HG02938 (cell line): Measurements from ENCODE around the gene PRKAR2B.
"Not testable (repeated sequence)": the region's sequence is repeated elsewhere in the genome, so short reads cannot be mapped to it uniquely, and the experiment has no call there.

Experiments used
- ATAC-seq: cut with Tn5 transposase; IDR thresholded peaks from one replicate; pipeline ENCODE4 v1.9.1; 2021; ENCODE audit warnings: mild to moderate bottlenecking, moderate library complexity; ENCODE audit not compliant: unreplicated experiment

Gene PRKAR2B

DNA sequence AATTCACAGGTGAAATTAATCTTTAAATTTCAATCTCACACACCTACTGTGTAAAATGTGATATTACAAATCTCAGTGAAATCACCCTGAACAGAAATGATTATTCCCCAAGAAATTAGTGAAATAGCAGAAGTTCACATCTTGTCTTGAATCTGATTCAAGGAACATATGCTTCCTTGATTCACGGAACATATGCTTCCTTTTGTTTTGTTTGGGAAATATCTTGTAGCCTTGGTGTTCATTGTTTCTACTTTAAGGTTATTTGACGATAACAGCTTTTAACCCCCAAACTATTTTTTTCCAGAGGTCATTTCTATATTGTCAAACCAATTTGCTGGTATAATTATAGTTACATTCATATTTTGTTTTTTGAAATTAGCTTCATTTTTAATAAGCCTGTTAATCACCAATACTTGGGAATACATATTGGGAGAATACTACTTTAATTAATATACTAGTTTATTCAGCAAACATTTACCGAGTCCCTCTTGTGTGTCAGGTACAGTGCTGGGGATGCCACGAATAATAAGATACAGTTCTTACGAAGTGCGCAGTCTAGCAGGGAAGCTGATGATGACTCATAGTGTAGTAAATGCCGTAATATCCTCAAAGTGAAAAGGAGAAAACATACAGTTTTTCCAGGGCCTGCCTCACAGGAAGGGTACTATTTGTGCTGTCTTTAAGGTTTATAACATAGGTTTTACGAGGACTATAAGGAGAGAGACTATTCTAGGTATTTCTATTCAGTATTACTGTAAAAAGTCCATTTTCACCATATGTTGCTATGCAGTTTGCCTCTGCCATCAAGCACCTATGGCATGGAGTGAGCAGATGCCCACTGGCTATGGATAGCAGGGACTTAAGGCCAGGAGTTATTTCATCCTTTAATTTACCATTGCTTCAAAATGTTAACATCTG is 32.5 kb downstream of the PRKAR2B start:
- no peak for ATAC-seq

DNA sequence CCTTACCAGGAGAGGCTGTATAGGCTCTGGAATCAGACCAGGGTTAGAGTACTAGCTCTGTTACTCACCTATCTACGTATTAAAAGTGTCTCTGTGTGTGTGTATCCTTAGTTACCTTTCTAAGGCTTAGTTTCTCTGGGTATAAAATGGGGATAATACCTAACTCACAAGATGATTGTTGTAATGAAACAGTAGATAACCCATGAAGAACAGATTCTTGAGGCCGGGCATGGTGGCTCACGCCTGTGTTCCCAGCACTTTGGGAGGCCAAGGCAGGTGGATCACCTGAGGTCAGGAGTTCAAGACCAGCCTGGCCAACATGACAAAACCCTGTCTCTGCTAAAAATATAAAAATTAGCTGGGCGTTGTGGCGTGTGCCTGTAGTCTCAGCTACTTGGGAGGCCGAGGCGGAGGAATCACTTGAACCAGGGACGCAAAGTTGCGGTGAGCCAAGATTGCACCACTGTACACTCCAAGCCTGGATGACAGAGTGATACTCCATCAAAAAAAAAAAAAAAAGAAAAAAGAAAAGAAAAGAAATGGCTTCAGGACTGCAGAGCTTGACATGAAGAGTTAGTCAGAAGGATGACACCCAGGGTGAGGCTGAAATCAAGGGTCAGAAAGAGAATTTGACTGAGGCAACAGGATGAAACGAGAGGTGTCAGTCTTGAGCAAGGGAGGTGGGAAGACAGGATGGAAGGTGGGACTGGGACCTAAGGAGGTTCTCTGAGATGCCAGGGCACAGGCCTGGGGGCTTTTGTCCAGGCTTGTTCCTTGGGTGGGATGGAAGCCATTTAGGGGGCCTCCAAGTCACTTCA is 33.4 kb downstream of the PRKAR2B start:
- ATAC-seq, result no peak

DNA sequence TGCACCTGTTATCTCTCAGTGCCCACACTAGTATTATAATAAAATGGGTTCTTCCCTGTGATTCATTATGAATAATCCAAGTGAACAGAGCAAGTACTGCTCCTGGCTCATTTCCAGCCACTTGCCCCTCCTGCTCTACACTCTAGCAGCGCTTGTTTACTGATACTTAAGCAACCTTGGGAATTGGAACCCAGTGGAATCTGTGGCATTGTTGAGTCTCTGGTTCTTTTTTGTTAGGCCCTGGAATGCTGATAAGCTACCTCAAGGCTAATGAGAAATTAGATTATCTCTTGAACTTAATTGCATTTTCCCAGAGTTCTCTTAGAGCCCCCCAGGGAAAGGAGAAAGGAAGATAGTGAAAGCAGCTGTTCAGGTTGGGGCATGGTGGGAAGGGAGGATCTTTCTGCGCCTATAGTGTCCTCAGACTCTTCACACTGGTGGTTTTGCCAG is 34.0 kb downstream of the PRKAR2B start:
- no peak for ATAC-seq

DNA sequence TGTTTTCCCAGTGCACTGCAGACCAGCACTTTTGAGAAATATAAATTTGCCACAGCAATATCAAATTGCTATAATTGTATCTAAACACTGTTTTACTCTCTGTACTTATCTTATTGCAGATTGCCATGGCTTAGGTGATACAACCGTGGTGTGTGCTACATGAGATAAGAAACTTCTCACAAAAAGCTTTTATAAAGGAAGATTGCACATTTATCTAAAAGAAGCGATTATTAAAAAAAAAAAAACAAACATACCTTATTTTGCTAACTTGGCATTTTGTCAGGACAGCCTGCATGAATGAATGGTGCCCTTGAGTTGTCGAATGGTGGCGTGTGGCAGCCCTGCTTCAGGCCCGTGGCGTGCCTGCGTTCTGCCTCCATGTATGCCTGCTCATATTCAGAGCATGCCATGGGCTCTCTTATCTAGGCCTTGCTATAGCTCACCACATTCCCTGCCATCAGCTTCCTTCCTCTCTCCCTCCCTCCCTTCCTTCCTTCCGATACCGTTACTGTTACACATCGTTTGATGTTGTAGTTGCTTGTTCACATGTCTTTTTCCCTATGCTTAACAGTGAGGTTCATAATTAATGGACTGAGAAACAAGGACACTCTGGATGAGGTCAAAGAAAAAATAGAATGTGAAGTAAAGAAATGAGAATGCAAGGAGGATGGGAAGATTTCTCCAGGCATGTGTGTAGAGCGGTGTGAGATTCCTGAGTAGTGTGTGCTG is 34.9 kb downstream of the PRKAR2B start:
- no peak for ATAC-seq

DNA sequence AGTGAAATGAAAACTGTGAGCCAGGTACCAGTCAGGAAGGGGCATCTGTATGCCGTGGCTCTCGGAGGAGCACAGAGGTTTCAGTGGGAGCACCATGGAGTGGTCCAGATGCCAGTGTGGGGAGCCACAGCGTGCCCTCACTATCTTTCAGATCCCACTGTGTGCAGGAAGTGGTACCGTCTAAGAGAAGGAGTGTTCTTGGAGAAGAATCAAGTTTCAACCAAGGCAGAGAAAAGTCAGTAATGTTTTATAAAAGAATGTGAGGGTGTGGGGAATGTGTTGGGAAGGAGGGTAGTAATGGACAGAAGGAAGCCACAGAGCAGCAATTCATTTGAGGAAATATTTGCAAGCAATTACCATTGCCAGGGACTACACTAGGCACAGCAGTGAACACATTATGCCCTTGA is 35.6 kb downstream of the PRKAR2B start:
- ATAC-seq, result no peak

DNA sequence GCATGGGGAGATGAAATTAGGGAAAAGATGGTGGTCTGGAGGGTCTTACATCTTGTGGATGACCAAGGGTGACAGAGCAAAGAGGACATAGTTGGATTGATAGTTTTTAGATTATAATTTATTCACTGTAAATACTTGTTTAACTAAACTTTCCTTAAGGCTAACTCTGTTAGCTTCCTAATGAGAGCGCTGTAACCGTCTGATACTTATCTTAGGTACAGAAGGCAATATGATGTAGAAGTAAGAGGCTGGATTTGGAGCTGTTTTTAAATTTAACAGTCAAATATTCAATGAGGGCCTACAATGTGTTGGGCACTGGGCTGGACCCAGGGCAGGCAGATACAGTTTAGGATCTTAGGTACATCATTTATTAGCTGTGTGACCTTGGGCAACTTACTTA is 36.0 kb downstream of the PRKAR2B start:
- no peak for ATAC-seq

DNA sequence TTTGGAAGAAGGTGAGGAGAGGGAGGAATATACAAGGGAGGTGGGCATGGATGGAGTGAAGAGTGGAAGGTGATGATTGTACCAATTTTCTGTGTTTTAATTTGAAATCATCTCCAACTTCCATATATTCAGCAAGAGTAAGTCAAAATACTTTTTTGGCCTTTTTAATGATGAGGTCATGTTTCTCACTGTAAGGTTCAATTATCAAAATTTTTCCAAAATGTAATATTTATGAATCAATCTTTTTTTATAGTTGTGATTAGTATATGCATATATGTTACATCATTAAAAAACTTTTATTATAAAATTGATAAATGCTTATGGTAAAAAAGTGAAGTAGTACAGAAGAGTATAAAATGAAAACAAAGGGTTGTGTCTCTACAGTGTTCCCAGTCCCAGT is 40.7 kb downstream of the PRKAR2B start:
- no peak for ATAC-seq

DNA sequence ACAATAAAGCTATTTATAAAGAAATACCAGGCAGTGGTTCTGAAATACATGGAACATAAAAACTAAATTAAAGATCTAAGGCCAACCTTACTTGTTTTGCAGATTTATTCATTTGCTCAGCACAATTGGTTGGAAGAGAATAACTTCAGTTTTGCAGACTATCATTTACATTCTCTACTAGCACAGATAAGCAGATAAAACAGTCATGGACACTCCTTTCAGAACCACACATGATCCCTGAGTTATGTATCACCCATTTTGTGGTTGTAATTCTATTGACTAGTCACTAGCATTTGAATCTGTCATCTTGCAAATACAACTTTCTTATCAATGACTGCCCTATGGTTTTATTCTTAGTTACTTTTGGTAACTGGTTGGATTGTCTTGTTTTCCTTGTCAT is 45.1 kb downstream of the PRKAR2B start:
- ATAC-seq, result no peak

DNA sequence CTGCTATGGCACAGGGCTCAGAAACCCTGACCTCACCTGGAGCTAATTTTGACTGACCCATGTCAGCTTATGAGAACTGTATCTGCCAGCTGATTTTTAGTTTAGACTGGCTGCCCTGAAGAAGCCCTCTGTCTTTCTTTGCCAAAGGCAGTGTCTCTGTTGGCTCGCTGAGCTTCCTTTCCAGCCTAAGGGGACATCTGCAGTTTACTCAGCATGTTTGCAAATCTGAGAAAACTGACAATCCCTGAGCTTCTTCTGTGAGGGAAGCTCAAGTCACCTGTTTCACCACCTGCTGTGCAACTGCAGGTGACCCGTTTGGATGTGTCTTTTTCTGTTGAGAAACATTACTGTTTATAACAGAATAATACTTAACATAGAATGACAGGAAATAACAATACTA is 46.0 kb downstream of the PRKAR2B start:
- no peak for ATAC-seq

DNA sequence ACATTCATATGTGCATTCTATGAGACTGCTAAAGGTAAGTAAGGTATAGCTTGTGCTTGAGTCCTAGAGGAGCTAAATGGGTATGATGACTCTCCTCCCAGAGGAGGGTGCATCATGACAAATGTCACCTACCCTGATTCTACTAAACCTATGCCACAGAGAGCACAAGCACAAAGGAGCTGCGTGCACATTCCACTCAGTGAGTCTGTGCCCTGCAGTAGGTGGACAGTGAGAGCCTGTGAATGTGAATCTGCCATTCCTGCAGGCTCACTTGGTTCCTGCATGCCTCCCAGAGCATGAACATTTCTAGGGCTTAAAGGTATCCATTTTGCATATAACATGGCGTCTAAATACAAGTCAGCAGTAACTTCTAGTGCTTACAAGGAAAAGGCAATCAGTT is 46.8 kb downstream of the PRKAR2B start:
- no peak for ATAC-seq

DNA sequence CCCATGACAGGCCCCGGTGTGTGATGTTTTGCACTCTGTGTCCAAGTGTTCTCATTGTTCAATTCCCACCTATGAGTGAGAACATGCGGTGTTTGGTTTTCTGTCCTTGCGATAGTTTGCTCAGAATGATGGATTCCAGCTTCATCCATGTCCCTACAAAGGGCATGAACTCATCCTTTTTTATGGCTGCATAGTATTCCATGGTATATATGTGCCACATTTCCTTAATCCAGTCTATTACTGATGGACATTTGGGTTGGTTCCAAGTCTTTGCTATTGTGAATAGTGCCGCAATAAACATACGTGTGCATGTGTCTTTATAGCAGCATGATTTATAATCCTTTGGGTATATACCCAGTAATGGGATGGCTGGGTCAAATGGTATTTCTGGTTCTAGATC is 49.2 kb downstream of the PRKAR2B start:
- ATAC-seq, result not testable (repeated sequence)

DNA sequence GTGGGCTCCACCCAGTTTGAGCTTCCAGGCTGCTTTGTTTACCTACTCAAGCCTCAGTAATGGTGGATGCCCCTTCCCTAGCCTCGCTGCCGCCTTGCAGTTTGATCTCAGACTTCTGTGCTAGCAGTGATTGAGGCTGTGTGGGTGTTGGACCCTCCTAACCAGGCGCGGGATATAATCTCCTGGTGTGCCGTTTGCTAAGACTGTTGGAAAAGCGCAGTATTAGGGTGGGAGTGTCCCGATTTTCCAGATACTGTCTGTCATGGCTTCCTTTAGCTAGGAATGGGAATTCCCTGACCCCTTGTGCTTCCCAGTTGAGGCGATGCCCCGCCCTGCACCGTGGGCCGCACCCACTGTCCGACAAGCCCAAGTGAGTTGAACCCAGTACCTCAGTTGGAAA is 54.6 kb downstream of the PRKAR2B start:
- ATAC-seq, result not testable (repeated sequence)

DNA sequence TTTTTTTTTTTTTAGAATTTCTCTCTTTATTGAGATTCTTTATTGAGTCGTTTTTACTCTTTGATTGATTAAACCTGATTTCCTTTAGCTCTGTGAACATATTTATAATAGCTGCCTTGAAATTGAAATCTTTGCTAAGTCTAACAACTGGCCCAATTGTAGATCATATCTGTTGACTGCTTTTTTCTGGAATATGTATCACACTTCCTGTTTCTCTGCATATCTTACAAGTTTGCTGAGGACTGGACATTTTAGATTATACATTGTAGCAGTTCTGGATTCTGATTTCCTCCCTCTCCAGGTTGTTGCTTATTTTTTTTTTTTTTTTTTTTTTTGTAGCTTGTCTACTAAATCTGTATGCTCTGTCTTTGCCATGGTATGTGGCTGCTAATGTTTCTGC is 56.3 kb downstream of the PRKAR2B start:
- no peak for ATAC-seq

DNA sequence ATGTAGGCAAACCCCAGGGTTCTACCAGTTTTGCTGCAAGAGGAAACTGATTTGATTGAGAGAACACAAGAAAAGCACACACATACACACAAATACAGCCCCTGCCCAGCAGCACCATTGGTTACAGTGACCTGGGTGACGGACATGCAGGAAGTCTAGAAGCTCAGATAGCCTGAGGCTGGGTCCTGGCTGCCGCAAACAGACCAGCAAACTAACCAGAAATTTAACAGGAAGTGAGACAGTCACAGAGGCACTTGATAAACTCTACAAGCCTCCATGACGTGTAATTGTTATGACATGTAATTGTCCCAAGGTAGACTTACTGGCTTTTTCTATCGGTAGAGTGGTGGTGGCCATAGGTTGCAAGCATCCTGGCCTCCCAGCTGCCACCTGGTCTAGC is 58.9 kb downstream of the PRKAR2B start:
- ATAC-seq, result no peak

DNA sequence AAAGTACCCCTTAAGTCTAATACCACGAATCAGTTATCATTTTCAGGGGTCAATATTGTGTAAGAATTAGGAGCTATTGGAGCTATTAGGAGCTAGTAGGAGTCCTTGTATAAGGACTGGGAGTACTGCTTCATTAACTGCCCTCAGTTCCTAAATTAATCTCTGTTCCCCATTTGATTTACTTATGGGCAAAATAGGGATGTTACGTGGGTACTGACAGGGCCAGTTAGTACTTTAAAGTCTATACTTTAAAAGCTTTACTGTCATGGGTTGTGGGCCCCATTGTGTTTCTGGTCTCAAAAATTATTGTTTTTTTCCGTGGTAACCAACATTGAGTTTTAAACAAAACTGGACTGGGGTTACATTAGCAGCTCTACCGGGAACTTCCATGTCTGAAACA is 60.3 kb downstream of the PRKAR2B start:
- no peak for ATAC-seq

DNA sequence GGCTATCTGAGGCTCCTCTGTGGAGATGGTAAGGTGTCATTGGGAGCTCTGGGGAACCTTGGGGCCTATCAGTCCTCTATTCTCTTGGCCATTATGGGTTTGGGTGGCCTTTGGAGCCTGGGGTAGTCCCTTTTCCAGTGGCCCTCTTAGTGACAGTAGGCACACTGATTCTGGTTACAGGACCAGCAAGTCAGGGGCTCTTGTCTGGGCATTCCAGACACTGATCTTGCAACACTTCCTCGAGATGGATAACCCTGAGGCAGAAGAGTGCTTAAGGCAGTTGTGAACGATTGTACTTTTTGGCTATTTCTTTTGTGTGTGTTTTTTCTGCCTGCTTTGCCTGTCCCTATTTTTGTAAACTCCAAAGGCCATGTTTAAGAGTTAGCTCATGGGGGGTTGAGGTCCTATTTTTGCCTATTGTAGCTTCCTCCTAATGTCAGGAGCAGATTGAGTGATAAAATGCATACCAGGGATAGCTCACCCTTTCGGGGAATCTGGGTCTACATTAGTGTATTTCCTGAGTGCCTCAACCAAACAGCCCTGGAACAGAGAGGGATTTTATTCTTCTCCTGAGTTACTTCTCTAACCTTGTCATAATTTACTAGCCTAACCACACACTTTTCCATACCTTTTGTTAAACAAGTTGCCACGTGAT is 61.2 kb downstream of the PRKAR2B start:
- no peak for ATAC-seq

DNA sequence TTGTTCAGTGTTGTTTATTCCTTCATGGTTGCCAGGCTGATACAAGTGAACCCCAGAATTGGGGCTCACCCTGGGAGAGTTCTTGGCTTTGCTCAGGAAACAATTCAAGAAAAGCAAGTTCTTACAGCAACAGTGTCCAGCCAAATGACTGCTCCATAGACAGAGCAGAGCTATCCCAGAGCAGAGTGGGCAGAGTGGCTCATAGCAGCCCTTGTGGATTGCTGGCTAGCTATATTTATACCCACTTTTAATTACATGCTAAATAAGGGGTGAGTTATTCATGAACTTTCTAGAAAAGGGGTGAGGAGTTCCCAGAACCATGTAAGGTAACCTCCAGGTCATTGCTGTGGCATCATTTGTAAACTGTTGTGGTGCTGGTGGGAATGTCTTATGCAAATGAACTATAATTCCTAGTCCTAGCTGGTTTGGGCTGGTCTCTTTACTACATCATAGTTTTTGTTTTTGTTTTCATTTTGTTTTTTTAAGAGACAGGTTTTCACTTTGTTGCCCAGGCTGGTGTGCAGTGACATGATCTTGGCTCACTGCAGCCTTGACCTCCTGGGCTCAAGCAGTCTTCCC is 64.4 kb downstream of the PRKAR2B start:
- ATAC-seq, result no peak

DNA sequence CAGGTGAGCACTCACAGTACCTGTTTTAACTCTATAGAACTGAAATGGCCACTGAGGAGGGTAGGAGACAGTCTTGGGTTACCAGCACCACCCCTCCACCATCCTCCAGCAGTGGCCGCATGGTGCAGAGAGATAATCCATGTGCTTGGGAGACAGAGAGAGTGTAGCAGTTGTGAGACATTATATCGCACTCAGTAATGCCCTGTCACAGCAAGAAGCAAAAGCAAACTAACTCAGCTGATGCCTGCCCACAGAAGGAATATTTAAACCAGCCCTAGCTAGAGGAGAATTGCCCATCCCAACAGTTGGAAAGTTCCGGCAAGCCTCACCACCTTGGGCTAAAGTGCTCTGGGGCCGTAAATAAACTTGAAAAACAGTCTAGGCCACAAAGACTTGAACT is 65.5 kb downstream of the PRKAR2B start:
- no peak for ATAC-seq

DNA sequence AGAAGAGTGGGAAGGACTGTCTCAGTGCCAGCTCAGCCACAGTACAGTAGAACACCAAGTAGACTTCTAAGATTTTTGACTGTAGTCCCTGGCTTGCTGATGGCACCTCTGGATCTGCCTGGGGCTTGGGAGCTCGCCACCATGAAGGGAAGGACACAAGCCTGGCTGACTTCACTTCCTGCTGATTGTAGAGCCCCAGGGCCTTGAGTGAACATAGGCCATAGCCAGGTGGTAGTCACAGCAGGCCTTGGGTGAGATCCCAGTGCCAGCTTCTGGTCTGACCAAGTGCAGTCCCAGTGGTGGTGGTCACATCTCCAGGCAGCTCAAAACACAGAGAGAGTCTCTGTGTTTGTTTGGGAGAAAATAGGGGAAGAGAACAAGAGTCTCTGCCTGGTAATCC is 66.7 kb downstream of the PRKAR2B start:
- ATAC-seq, result no peak

DNA sequence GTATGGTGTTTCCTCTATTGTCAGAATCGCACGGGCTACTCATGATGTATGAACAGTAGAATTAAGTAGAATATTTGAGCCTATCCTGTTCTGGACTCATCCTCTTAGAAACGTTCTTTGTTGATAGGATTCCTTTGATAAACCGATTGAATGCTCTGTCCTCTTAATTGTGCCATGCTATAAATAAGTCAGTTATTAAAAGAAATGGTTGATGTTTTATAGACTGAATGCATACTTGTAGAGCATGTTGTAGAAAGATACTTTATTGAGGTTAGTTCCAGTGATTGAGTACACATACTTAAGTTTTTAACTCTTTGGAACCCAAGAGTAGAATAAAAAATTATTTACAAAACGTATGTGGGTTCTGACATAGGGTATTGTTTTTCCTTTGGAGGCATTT is 69.4 kb downstream of the PRKAR2B start:
- ATAC-seq, result no peak
